AG04449 (cell line): ENCODE measurements around the gene HLF.

Source experiments
- CTCF ChIA-PET: fragments of 350-600 bp; formaldehyde crosslinking; extraction: SDS; loops from one replicate; lab custom pipeline; 2021; ENCODE audit warnings: antibody characterized with exemption; lab: Yijun Ruan, JAX
- POLR2A ChIA-PET: fragments of 400-600, 350-600 bp; formaldehyde crosslinking; extraction: SDS; loops from one replicate; lab custom pipeline; 2020; ENCODE audit warnings: antibody characterized with exemption, inconsistent platforms; lab: Yijun Ruan, JAX
- DNase-seq: peaks from one replicate; pipeline ENCODE4 v3.0.0-alpha.2; 2010; ENCODE audit warnings: low read depth, low spot score
- H3K4me3 ChIP-seq: 2 replicates; pipeline ENCODE4 v1.5.1; 2011; ENCODE audit warnings: low read depth, mild to moderate bottlenecking, control low read depth, low read length
- TF ChIP-seq, protein P1 (sequence below): IDR thresholded peaks from one replicate; pipeline ENCODE4 v1.5.1; 2011; ENCODE audit warnings: mild to moderate bottlenecking, moderate library complexity, low read length, control low read depth, inconsistent platforms; ENCODE audit not compliant: insufficient read depth; ENCODE audit errors: missing control alignments

HLF gene

DNA sequence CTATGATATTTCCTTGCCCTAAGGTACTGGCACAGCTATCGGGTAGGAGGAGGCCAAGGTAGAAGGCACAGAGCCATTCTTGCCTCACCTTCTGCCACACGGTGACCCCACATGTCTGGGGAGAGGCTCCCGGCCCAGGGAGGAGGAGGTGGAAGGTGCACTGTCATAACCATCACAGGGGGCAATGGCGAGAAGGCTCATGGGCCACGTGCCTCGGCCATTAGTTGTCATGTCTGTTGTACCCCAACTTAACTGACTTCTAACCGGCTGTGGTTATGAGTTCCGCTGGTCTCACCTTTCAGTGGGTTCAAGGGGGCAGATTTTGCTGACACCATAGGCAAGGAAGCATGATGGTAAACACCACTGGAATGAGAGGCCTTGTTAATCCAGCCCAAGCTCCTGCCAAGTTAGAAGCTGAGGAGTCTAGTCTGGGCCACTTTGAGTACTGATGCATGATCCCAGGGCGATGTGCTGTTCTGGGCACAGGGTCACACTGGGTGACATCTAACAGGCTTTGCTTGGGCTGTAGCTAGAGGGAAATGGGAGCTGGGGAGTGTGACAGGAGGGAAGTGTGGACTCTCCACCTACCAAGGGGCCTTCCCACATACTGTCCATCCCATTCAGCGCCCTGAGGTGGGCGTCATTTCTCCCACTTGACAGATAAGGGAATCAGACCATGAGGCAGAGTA lies 39.6 kb downstream of the HLF start:
- DNase-seq = no peak
- CTCF ChIA-PET = interaction anchor here (0.6 to 3.0 kb wide), 5 partner anchors 8 to 311 kb away, joined by 3 to 9 read pairs (median 4); no protein-coding TSS in a partner anchor
- no peak overlapping the region for H3K4me3 ChIP-seq
- TF ChIP-seq, protein P1, sequence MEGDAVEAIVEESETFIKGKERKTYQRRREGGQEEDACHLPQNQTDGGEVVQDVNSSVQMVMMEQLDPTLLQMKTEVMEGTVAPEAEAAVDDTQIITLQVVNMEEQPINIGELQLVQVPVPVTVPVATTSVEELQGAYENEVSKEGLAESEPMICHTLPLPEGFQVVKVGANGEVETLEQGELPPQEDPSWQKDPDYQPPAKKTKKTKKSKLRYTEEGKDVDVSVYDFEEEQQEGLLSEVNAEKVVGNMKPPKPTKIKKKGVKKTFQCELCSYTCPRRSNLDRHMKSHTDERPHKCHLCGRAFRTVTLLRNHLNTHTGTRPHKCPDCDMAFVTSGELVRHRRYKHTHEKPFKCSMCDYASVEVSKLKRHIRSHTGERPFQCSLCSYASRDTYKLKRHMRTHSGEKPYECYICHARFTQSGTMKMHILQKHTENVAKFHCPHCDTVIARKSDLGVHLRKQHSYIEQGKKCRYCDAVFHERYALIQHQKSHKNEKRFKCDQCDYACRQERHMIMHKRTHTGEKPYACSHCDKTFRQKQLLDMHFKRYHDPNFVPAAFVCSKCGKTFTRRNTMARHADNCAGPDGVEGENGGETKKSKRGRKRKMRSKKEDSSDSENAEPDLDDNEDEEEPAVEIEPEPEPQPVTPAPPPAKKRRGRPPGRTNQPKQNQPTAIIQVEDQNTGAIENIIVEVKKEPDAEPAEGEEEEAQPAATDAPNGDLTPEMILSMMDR = no peak
- POLR2A ChIA-PET = no interaction called here

DNA sequence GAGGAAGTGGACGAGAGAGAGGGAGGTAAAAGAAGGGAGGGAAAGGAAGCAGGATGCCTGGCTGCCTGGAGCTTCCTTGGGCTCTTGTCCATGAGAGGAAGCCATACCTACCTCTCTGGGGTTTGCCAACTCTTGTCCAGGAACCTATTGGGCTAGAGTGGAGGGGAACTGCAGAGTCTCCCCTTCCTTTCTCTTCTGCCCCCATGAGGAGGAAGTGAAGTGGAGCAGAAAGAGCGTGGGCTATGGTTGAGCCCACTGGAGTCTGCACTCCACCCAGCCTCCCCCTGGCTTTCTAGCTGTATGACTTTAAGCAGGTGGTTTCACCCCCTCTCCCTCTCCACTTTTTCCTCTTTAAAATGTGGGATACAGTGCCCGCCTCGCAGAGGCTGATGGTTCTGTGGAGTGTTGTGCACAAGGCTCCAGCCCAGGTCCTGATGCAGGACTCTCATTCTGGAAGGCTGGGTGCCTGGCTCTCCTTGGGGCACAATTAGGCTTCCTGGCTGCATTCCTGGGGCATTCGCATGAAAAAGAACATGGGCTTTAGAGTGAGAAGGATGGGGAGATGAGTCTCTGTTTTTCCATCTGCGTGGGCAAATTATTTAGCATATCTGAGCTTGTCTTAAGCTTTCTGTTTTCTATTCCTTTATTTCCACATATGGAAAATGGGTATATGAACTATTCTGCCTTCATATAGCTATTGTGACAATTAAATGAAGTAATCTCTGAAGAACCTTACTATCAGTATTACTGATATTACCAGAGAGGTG lies 40.7 kb downstream of the HLF start:
- no peak overlapping the region for H3K4me3 ChIP-seq
- DNase-seq = no peak
- POLR2A ChIA-PET = no interaction called here
- TF ChIP-seq, protein P1 = no peak
- CTCF ChIA-PET = interaction anchor here (0.6 to 3.0 kb wide), 3 partner anchors 9 to 312 kb away, joined by 3 to 9 read pairs (median 4); no protein-coding TSS in a partner anchor

DNA sequence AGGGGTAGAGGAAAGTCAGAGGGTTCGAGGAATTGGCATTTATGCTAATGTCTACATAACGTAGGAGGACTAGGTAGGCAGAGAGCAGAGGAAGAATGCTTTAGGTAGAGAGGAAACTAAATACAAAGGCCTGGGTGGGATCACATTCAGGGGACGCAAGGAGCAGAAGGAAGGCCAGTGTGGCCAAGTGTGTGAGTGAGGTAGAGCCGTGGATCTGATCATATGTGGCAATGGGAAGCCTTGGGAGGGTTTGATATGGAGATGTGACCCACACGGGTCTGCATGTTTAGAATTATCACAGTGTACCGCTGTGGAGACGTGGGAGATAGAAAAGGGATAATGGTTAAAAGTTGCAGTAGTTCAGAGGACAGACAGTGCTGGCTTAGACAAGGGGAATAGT lies 43.1 kb downstream of the HLF start:
- no peak overlapping the region for H3K4me3 ChIP-seq
- no peak for DNase-seq
- ChIA-PET POLR2A (no interaction called here), CTCF (no interaction called here)
- TF ChIP-seq, protein P1 = no peak

DNA sequence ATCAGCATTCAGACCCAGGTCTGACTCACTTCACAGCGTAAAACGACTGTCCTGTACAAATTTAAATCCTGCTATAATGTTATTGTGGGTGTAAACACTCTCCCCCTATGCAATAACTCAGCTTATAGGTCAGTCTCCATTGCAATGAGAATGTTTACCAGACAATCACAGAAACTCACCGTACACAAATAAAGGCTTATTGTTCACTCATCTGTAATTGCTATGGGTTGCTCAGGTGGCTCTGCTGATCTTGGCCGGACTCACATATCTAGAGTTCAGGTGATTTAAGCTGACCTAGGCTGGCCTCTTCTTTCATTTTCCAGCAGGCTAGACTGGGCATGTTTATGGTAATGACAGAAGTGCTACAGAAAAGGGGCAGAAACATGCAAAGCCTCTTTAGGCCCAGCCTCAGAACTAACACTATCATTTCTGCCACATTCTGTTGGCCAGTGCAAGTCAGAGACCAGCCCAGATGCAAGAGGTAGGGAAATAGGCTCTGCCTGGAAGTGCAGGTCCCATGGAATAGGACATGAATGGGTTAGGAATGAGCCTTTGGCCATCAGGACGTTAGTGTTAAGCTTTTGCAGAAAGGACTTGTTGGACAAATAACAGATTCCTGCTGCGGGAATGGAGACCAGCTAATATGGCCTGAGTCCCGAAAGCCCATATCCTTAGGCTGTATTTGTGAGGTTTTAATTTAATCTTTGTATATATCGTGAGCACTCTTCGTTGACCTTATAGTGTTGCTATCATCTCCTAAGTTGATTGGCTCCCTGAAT lies 44.0 kb downstream of the HLF start:
- POLR2A ChIA-PET = interaction anchor here (0.6 kb wide), 1 partner anchor 14 kb away, joined by 3 read pairs; no protein-coding TSS in a partner anchor
- CTCF ChIA-PET = no interaction called here
- TF ChIP-seq, protein P1 = no peak
- no peak for DNase-seq
- no peak overlapping the region for H3K4me3 ChIP-seq

DNA sequence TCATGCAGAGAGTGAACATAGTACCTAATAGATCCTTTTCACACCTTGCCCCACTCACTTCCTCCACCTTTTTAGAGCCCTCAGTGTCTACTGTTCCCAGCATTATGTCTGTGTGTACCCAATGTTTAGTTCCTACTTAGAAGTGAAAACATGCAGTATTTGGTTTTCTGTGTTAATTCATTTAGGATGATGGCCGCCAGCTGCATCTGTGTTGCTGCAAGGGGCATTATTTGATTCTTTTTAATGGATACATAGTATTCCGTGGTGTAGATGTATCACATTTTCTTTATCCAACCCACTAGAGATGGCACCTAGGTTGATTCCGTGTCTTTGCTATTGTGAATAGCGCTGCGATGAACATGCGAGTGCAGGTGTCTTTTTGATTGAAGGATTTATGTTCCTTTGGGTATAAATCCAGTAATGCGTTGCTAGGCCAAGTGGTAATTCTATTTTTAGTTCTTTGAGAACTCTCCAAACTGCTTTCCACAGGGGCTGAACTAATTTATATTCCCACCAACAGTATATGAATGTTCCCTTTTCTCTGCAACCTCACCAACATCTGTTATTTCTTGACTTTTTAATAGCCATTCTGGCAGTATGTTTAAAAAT lies 47.1 kb downstream of the HLF start:
- TF ChIP-seq, protein P1 = no peak
- H3K4me3 ChIP-seq = no peak overlapping the region
- ChIA-PET CTCF (interaction anchor here (1.4 kb wide), 1 partner anchor 37 kb away, joined by 3 read pairs; no protein-coding TSS in a partner anchor), POLR2A (no interaction called here)
- DNase-seq = no peak
